ENCODE data around the gene GATB. TPM values are rescaled to one million over a fixed set of nuclear protein-coding genes. Genes with fewer than 3 reads are reported as not detected.

Gene GATB
- total RNA-seq, 1 donor from 2014 or later, result 22.9 TPM

- Mint-ChIP-seq H3K36me3 (ENCODE audit: low read depth) (peaks cover 60% of the 10 kb centered on the region), H3K4me3 (no peak overlapping the region)
Measured at GRCh38 chr4:151698213-151698612, 62.6 kb downstream of the GATB start.

DNA sequence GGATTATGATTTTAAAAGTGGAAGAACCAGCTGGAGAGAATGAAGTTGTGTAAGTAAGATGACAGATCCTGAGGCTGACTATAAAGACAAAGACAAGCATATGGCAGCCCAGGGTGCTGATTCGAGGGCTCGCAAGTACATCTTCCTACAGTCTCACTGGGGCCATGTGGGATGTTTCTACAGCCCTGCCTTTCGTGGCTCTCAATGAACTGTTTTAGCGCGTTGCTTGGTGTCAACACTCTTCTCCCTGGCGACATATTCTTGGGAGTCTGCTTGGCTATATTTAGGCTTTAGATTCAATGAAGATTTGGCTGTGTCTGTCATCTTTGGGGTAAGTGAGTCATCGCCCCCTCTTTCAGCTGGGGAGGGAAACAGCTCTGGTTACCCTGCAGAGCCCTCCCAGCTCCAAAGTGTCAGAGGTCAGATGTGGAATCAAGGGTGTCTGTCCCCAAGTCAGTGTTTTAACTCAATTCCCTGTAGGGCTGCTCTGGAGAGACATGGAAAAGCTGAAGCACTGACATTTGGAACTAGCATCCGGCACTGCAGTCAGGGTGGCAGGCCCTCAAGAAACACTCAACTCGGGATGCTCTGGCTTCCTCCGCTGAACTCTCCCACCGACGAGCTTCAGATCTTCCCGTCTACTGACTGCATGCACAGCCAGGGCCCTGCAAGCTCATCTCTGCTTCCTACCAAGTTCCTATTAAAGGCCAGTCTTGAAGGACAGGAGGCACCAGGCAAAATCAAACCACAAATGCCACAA is 65.7 kb downstream of the GATB start:
- ChIA-PET CTCF (no interaction called here), POLR2A (no interaction called here)
- Mint-ChIP-seq H3K4me3 (no peak overlapping the region), H3K27me3 (no peaks in the 10 kb centered on the region), H3K27ac (no peak overlapping the region), H3K4me1 (no peaks in the 10 kb centered on the region), H3K36me3 (ENCODE audit: low read depth) (peaks cover 36% of the 10 kb centered on the region), H3K9me3 (peaks cover 2% of the 10 kb centered on the region)
- TF ChIP-seq CTCF (IDR thresholded peaks at IDR 0.05), result no peak
- no peak for DNase-seq
- ATAC-seq (ENCODE audit: low read depth), result no peak
- intact Hi-C loops (cut with micrococcal nuclease), result no loop called here

More at GRCh38 chr4:151698213-151698612, 62.6 kb downstream of the GATB start:
- no peak for ATAC-seq (ENCODE audit: low read depth)
- peaks cover 2% of the 10 kb centered on the region for H3K9me3 Mint-ChIP-seq
- ChIA-PET POLR2A (no interaction called here), CTCF (no interaction called here)
- intact Hi-C loops (cut with micrococcal nuclease), result no loop called here
- TF ChIP-seq CTCF (IDR thresholded peaks at IDR 0.05), result no peak
- no peaks in the 10 kb centered on the region for H3K27me3 Mint-ChIP-seq
- no peak overlapping the region for H3K27ac Mint-ChIP-seq
- no peaks in the 10 kb centered on the region for H3K4me1 Mint-ChIP-seq
- no peak for DNase-seq

- H3K4me3 Mint-ChIP-seq, result no peak overlapping the region
- intact Hi-C loops (cut with micrococcal nuclease), result no loop called here
- no peak for DNase-seq
- H3K27me3 Mint-ChIP-seq, result no peaks in the 10 kb centered on the region
- H3K27ac Mint-ChIP-seq, result no peak overlapping the region
- H3K9me3 Mint-ChIP-seq, result peaks cover 1% of the 10 kb centered on the region
- no peak for TF ChIP-seq CTCF (IDR thresholded peaks at IDR 0.05)
- H3K36me3 Mint-ChIP-seq (ENCODE audit: low read depth), result peaks cover 36% of the 10 kb centered on the region
- no peak for ATAC-seq (ENCODE audit: low read depth)
- ChIA-PET CTCF (no interaction called here), POLR2A (no interaction called here)
- no peaks in the 10 kb centered on the region for H3K4me1 Mint-ChIP-seq
Measured at GRCh38 chr4:151692821-151693673, 67.8 kb downstream of the GATB start.

- no peak for DNase-seq
- TF ChIP-seq CTCF (IDR thresholded peaks at IDR 0.05), result no peak
- H3K27ac Mint-ChIP-seq, result no peak overlapping the region
- intact Hi-C loops (cut with micrococcal nuclease), result no loop called here
- H3K27me3 Mint-ChIP-seq, result no peaks in the 10 kb centered on the region
- no peaks in the 10 kb centered on the region for H3K9me3 Mint-ChIP-seq
- ChIA-PET CTCF (no interaction called here), POLR2A (no interaction called here)
- no peaks in the 10 kb centered on the region for H3K4me1 Mint-ChIP-seq
- no peak for ATAC-seq (ENCODE audit: low read depth)
- H3K36me3 Mint-ChIP-seq (ENCODE audit: low read depth), result peaks cover 40% of the 10 kb centered on the region
- no peak overlapping the region for H3K4me3 Mint-ChIP-seq
Measured at GRCh38 chr4:151692443-151692782, 68.4 kb downstream of the GATB start.

DNA sequence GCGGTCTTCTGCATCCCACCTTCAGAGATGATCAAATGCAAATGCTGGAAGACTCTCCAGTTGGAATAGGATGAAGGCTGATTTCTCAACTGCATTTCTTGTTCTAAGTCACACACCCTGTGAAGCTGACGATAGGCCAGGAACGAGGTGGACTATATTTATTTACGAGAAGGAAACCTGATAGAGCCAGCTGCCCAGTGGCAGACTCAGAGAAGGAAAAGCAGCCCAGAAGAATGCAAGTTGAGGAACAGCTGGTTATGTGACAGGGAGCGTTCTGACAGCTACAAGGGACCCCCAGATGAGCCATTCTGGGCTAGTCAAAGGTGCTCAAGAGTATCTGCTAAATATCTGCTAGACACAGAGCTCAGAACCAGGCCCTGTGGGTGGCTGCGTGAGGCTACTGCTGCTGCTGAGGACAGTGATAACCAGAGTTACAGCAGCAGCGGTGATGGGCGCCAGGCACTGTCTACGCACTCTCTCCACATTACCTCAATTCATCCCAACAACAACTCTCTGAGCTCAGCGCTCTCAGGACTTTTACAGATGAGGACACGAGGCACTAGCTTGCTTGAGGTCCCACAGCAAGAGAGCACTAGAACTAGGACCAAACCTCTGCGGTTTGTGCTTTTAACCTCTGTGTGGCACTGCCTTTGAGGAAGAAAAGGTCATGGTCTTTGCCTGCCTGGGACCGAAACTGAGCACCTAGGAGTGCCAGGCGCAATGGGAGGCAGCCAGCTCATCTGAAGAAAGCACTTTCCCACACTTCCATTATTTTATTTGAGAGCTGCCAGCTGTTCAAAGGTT is 69.0 kb downstream of the GATB start:
- H3K27me3 Mint-ChIP-seq, result no peaks in the 10 kb centered on the region
- H3K4me3 Mint-ChIP-seq, result no peak overlapping the region
- no peak for TF ChIP-seq CTCF (IDR thresholded peaks at IDR 0.05)
- no peaks in the 10 kb centered on the region for H3K9me3 Mint-ChIP-seq
- H3K4me1 Mint-ChIP-seq, result no peaks in the 10 kb centered on the region
- peaks cover 42% of the 10 kb centered on the region for H3K36me3 Mint-ChIP-seq (ENCODE audit: low read depth)
- ATAC-seq (ENCODE audit: low read depth) (no peak), DNase-seq (no peak)
- no peak overlapping the region for H3K27ac Mint-ChIP-seq
- ChIA-PET CTCF (no interaction called here), POLR2A (no interaction called here)
- intact Hi-C loops (cut with micrococcal nuclease), result no loop called here

All from activated B cell treated with CpG ODN at 0.5 μM for 24 hours (primary cell).